Measurements from ENCODE around the gene YAF2. TPM values are rescaled to one million over a fixed set of nuclear protein-coding genes. Genes with fewer than 3 reads are reported as not detected.

Gene YAF2
- total RNA-seq, 4 donors from 2014 or later: 16.5 to 42.3 (median 25.3) TPM

GRCh38 chr12:42125388-42125767 lies 112.7 kb downstream of the YAF2 start:
- H3K36me3 ChIP-seq: no peaks in the 10 kb centered on the region
- no peak overlapping the region for H3K27ac ChIP-seq
- ATAC-seq: no peak
- H3K4me1 ChIP-seq: peaks cover 0 to 8% (median 0%) of the 10 kb centered on the region in 3 donors
- H3K9me3 ChIP-seq: no peaks in the 10 kb centered on the region
- TF ChIP-seq POLR2AphosphoS5 (IDR thresholded peaks at IDR 0.05): no peak
- TF ChIP-seq EP300 (IDR thresholded peaks at IDR 0.05): no peak
- TF ChIP-seq POLR2A (IDR thresholded peaks at IDR 0.05): no peak
- TF ChIP-seq CTCF (IDR thresholded peaks at IDR 0.05): no peak
- H3K27me3 ChIP-seq: no peaks in the 10 kb centered on the region
- no peak overlapping the region for H3K4me3 ChIP-seq
- 50% methylated on average over 1 of the region's 1 CpG; no CpG with 5 or more reads in 1 of the 2 donors for WGBS, 2 donors (ENCODE audit: low coverage in 1 of 2)

- no peak for TF ChIP-seq CTCF (IDR thresholded peaks at IDR 0.05)
- TF ChIP-seq EP300 (IDR thresholded peaks at IDR 0.05): no peak
- TF ChIP-seq POLR2AphosphoS5 (IDR thresholded peaks at IDR 0.05): no peak
- no peak for TF ChIP-seq POLR2A (IDR thresholded peaks at IDR 0.05)
- Histone ChIP-seq H3K4me3 (no peak overlapping the region), H3K4me1 (peaks cover 0 to 7% (median 0%) of the 10 kb centered on the region in 3 donors), H3K9me3 (no peaks in the 10 kb centered on the region), H3K27me3 (no peaks in the 10 kb centered on the region), H3K36me3 (no peaks in the 10 kb centered on the region), H3K27ac (no peak overlapping the region)
- no peak for ATAC-seq
- WGBS, 2 donors (ENCODE audit: low coverage in 1 of 2): 57 to 63% methylated on average over 5 of the region's 5 CpGs
Measured at GRCh38 chr12:42124764-42125387, 113.2 kb downstream of the YAF2 start.

GRCh38 chr12:42119085-42119633 lies 118.9 kb downstream of the YAF2 start:
- TF ChIP-seq EP300 (IDR thresholded peaks at IDR 0.05): no peak
- peaks cover 0 to 17% of the 10 kb centered on the region in 2 donors for H3K36me3 ChIP-seq
- H3K27ac ChIP-seq: no peak overlapping the region
- H3K27me3 ChIP-seq: no peaks in the 10 kb centered on the region
- H3K9me3 ChIP-seq: no peaks in the 10 kb centered on the region
- no peaks in the 10 kb centered on the region for H3K4me1 ChIP-seq
- no peak overlapping the region for H3K4me3 ChIP-seq
- WGBS, 2 donors (ENCODE audit: low coverage in 1 of 2): 57 to 100% methylated on average over 1 to 2 of the region's 2 CpGs
- ATAC-seq: no peak

GRCh38 chr12:42118136-42118879 lies 119.7 kb downstream of the YAF2 start:
- no peaks in the 10 kb centered on the region for H3K9me3 ChIP-seq
- H3K27ac ChIP-seq: no peak overlapping the region
- WGBS, 2 donors (ENCODE audit: low coverage in 1 of 2): 70 to 93% methylated on average over 5 of the region's 5 CpGs
- no peak overlapping the region for H3K4me3 ChIP-seq
- H3K36me3 ChIP-seq: peaks cover 0 to 17% of the 10 kb centered on the region in 2 donors
- TF ChIP-seq CTCF (IDR thresholded peaks at IDR 0.05) (no peak), POLR2A (IDR thresholded peaks at IDR 0.05) (no peak), EP300 (IDR thresholded peaks at IDR 0.05) (no peak), POLR2AphosphoS5 (IDR thresholded peaks at IDR 0.05) (no peak)
- ATAC-seq: no peak
- no peaks in the 10 kb centered on the region for H3K4me1 ChIP-seq
- no peaks in the 10 kb centered on the region for H3K27me3 ChIP-seq

- Histone ChIP-seq H3K4me3 (no peak overlapping the region), H3K27me3 (no peaks in the 10 kb centered on the region), H3K4me1 (no peaks in the 10 kb centered on the region), H3K9me3 (peaks cover 0 to 10% (median 0%) of the 10 kb centered on the region in 3 donors), H3K36me3 (peaks cover 0 to 41% of the 10 kb centered on the region in 2 donors), H3K27ac (no peak overlapping the region)
- no peak for ATAC-seq
- TF ChIP-seq POLR2A (IDR thresholded peaks at IDR 0.05) (no peak), CTCF (IDR thresholded peaks at IDR 0.05) (no peak), POLR2AphosphoS5 (IDR thresholded peaks at IDR 0.05) (no peak), EP300 (IDR thresholded peaks at IDR 0.05) (no peak)
- WGBS, 2 donors (ENCODE audit: low coverage in 1 of 2): 42 to 97% methylated on average over 3 of the region's 3 CpGs
Measured at GRCh38 chr12:42109031-42109430, 129.0 kb downstream of the YAF2 start.

Other genes starting within 250 kb of the YAF2 start
- gene GXYLT1, start 93.4 kb downstream of the YAF2 start, total RNA-seq: 10 to 100 TPM in 1 of 4 donors, 1 to 10 TPM in 3; 6.9 to 11.6 (median 8.3) TPM
- 10 to 100 TPM; 36.5 to 79.7 (median 45.9) TPM for gene ZCRB1, start 87.8 kb upstream of the YAF2 start, total RNA-seq
- 10 to 100 TPM; 43.2 to 88.9 (median 56.0) TPM for gene PPHLN1, start 87.9 kb upstream of the YAF2 start, total RNA-seq